Urothelium cell line (cell line): ENCODE measurements around the gene METAP1D.

Experiments
- DNase-seq: peaks from one replicate; pipeline ENCODE4 v3.0.0; 2011; ENCODE audit warnings: low spot score, mixed read lengths
- FAIRE-seq: peaks from 2 replicates; lab custom pipeline; 2011; peaks lifted over from hg19 to GRCh38; lab: Jason Lieb, UNC

Gene METAP1D

GRCh38 chr2:172079416-172079815, 79.7 kb downstream of the METAP1D start:
- DNase-seq: no peak
- FAIRE-seq: no peak

- DNase-seq: no peak
- no peak for FAIRE-seq
These were observed 80.3 kb downstream of the METAP1D start for GRCh38 chr2:172079838-172080640.

- DNase-seq: no peak
These were observed 81.0 kb downstream of the METAP1D start for GRCh38 chr2:172080641-172081220.

GRCh38 chr2:172081221-172082022, 81.7 kb downstream of the METAP1D start:
- no peak for DNase-seq
- no peak for FAIRE-seq

More at GRCh38 chr2:172080641-172081220, 81.0 kb downstream of the METAP1D start:
- FAIRE-seq: no peak

GRCh38 chr2:172082105-172082943, 82.6 kb downstream of the METAP1D start:
- FAIRE-seq: no peak
- DNase-seq: no peak

GRCh38 chr2:172082944-172083627, 83.3 kb downstream of the METAP1D start:
- FAIRE-seq (no peak), DNase-seq (no peak)

- DNase-seq: no peak
- FAIRE-seq: no peak
These were observed 84.1 kb downstream of the METAP1D start for GRCh38 chr2:172083628-172084394.

- DNase-seq (no peak), FAIRE-seq (no peak)
These were observed 84.6 kb downstream of the METAP1D start for GRCh38 chr2:172084395-172084644.

- FAIRE-seq: no peak
- DNase-seq: no peak
These were observed 85.1 kb downstream of the METAP1D start for GRCh38 chr2:172084645-172085459.

- no peak for DNase-seq
- no peak for FAIRE-seq
These were observed 85.9 kb downstream of the METAP1D start, which contains the start of gene DLX1 for GRCh38 chr2:172085460-172086159. Gene DLX1, plus strand, starts transcription at chr2:172085507. Its CDS starts 171 bp downstream, at chr2:172085678.

- no peak for DNase-seq
- FAIRE-seq: no peak
These were observed 86.8 kb downstream of the METAP1D start for GRCh38 chr2:172086241-172087206.

GRCh38 chr2:172087207-172087779, 87.5 kb downstream of the METAP1D start:
- FAIRE-seq: no peak

GRCh38 chr2:172087780-172088244, 88.1 kb downstream of the METAP1D start:
- FAIRE-seq: no peak
- no peak for DNase-seq

More at GRCh38 chr2:172087207-172087779, 87.5 kb downstream of the METAP1D start:
- no peak for DNase-seq

GRCh38 chr2:172088245-172089004, 88.7 kb downstream of the METAP1D start:
- FAIRE-seq: no peak

GRCh38 chr2:172089005-172089504, 89.3 kb downstream of the METAP1D start:
- DNase-seq (no peak), FAIRE-seq (no peak)

More at GRCh38 chr2:172088245-172089004, 88.7 kb downstream of the METAP1D start:
- no peak for DNase-seq
